ENCODE data around the gene CRHR2.

DNA sequence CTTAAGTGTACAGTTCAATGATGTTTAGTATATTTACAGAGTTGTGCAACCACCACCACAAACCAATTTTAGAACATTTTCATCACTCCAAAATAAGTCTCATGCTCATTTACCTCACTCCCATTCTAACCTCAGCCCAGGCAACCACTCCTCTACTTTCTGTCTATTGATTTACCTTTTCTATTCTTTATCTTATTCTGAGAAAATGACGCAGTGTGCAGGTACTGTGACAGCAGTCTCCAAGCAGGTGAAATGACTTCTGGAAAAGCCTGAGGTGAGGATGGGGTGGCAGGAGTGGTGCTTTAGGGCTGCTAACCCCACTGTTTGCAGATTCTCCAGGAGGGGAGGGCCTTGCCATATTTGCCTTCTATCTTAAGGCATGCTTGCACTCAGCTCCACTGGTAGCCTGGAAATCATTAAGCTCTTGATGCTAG, 48.0 kb downstream of the CRHR2 start:
- TF ChIP-seq FOS (IDR thresholded peaks at IDR 0.05; ENCODE audit: low read depth, low read length) (no peak), SMC3 (IDR thresholded peaks at IDR 0.05; ENCODE audit: low read depth, low read length) (no peak), RFX5 (IDR thresholded peaks at IDR 0.05; ENCODE audit: low read depth, low read length) (no peak), POLR2A (IDR thresholded peaks at IDR 0.05; ENCODE audit: low read depth, low read length) (no peak), BHLHE40 (IDR thresholded peaks at IDR 0.05; ENCODE audit: low read depth, low read length) (no peak), RCOR1 (IDR thresholded peaks at IDR 0.05; ENCODE audit: insufficient replicate concordance, low read length) (no peak), MXI1 (IDR thresholded peaks at IDR 0.05; ENCODE audit: borderline replicate concordance, low read depth, low read length) (no peak), CHD1 (IDR thresholded peaks at IDR 0.05; ENCODE audit: low read depth, low read length) (no peak), MAZ (IDR thresholded peaks at IDR 0.05; ENCODE audit: borderline replicate concordance, low read depth, low read length) (no peak), RAD21 (IDR thresholded peaks at IDR 0.05; ENCODE audit: low read length) (no peak)
- TF ChIP-seq, protein P1, sequence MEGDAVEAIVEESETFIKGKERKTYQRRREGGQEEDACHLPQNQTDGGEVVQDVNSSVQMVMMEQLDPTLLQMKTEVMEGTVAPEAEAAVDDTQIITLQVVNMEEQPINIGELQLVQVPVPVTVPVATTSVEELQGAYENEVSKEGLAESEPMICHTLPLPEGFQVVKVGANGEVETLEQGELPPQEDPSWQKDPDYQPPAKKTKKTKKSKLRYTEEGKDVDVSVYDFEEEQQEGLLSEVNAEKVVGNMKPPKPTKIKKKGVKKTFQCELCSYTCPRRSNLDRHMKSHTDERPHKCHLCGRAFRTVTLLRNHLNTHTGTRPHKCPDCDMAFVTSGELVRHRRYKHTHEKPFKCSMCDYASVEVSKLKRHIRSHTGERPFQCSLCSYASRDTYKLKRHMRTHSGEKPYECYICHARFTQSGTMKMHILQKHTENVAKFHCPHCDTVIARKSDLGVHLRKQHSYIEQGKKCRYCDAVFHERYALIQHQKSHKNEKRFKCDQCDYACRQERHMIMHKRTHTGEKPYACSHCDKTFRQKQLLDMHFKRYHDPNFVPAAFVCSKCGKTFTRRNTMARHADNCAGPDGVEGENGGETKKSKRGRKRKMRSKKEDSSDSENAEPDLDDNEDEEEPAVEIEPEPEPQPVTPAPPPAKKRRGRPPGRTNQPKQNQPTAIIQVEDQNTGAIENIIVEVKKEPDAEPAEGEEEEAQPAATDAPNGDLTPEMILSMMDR (conservative IDR thresholded peaks at IDR 0.05; ENCODE audit: low read depth, low read length): no peak
- TF ChIP-seq, protein P2, sequence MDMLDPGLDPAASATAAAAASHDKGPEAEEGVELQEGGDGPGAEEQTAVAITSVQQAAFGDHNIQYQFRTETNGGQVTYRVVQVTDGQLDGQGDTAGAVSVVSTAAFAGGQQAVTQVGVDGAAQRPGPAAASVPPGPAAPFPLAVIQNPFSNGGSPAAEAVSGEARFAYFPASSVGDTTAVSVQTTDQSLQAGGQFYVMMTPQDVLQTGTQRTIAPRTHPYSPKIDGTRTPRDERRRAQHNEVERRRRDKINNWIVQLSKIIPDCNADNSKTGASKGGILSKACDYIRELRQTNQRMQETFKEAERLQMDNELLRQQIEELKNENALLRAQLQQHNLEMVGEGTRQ (IDR thresholded peaks at IDR 0.05; ENCODE audit: low read depth, low read length): no peak
